SK-N-SH (cell line): ENCODE data around the gene ITIH1. TPM values are rescaled to one million over a fixed set of nuclear protein-coding genes. Genes with fewer than 3 reads are reported as not detected.

ENCODE experiments used
- CTCF ChIA-PET: fragments of 300-600, 350-600 bp; formaldehyde crosslinking; extraction: SDS; loops from one replicate; lab custom pipeline; 2021; lab: Yijun Ruan, JAX
- POLR2A ChIA-PET: fragments of 350-600 bp; sonication (Branson Sonifier 250); formaldehyde crosslinking; extraction: SDS; loops from one replicate; lab custom pipeline; 2020; ENCODE audit warnings: antibody characterized with exemption, inconsistent platforms; lab: Yijun Ruan, JAX
- DNase-seq: peaks from one replicate; pipeline ENCODE4 v3.0.0; 2012
- H2AFZ ChIP-seq: fragments of 200-600 bp; sonication (generic); 2 replicates; pipeline ENCODE4 v1.8.1; 2016; ENCODE audit warnings: antibody characterized with exemption, mild to moderate bottlenecking, low read depth
- H3F3A ChIP-seq: fragments of 200-600 bp; sonication (generic); replicated peaks from 2 replicates; pipeline ENCODE3; 2016; ENCODE audit warnings: antibody characterized with exemption, mild to moderate bottlenecking; ENCODE audit not compliant: insufficient read depth
- H3K27ac ChIP-seq, 2 experiments: fragments of 200-500 bp in 1 of 2; fragments of 200-600 bp in 1 of 2; sonication (Bioruptor generic) in 1 of 2; sonication (generic), shearing (Covaris generic) in 1 of 2; 2 replicates each; pipeline versions ENCODE4 v1.5.1 to v1.6.1; 2014 to 2016; ENCODE audit warnings: low read depth in 2 of 2, inconsistent platforms in 1 of 2, low read length in 1 of 2, mild to moderate bottlenecking in 1 of 2, mixed read lengths in 1 of 2
- H3K27me3 ChIP-seq: fragments of 200-600 bp; sonication (generic), shearing (Covaris generic); 2 replicates; pipeline ENCODE4 v1.6.1; 2016; ENCODE audit warnings: mixed run types; ENCODE audit not compliant: insufficient read depth
- H3K36me3 ChIP-seq, 2 experiments: fragments of 200-500 bp in 1 of 2; fragments of 200-600 bp in 1 of 2; sonication (Bioruptor generic) in 1 of 2; sonication (generic) in 1 of 2; replicated peaks in 1 of 2; 2 replicates each; pipeline versions ENCODE3 to v1.5.1; 2014 to 2016; ENCODE audit warnings: low read length in 1 of 2, mild to moderate bottlenecking in 1 of 2; ENCODE audit not compliant: insufficient read depth in 2 of 2, control insufficient read depth in 1 of 2
- H3K4me1 ChIP-seq, 2 experiments: fragments of 200-500 bp in 1 of 2; fragments of 200-600 bp in 1 of 2; sonication (Bioruptor generic) in 1 of 2; sonication (generic), shearing (Covaris generic) in 1 of 2; 2 replicates each; pipeline versions ENCODE4 v1.5.1 to v1.6.1; 2014 to 2016; ENCODE audit warnings: low read depth in 1 of 2, low read length in 1 of 2, mixed run types in 1 of 2; ENCODE audit not compliant: insufficient read depth in 2 of 2, control insufficient read depth in 1 of 2
- H3K4me2 ChIP-seq: fragments of 200-600 bp; sonication (generic), shearing (Covaris generic); 2 replicates; pipeline ENCODE4 v1.6.1; 2017; ENCODE audit warnings: mixed run types
- H3K4me3 ChIP-seq, 2 experiments: fragments of 200-500 bp in 1 of 2; fragments of 200-600 bp in 1 of 2; sonication (Bioruptor generic) in 1 of 2; sonication (generic), shearing (Covaris generic) in 1 of 2; 2 replicates each; pipeline versions ENCODE4 v1.5.1 to v1.8.1; 2014 to 2016; ENCODE audit warnings: low read depth in 2 of 2, inconsistent platforms in 1 of 2, low read length in 1 of 2, mild to moderate bottlenecking in 1 of 2, mixed read lengths in 1 of 2, moderate library complexity in 1 of 2
- H3K79me2 ChIP-seq: fragments of 200-600 bp; sonication (generic); 2 replicates; pipeline ENCODE4 v1.8.1; 2017; ENCODE audit warnings: mild to moderate bottlenecking; ENCODE audit not compliant: insufficient read depth
- H3K9ac ChIP-seq: fragments of 200-600 bp; sonication (generic); 2 replicates; pipeline ENCODE4 v1.6.1; 2017; ENCODE audit warnings: mixed run types
- H3K9me2 ChIP-seq: fragments of 200-600 bp; sonication (generic); 2 replicates; pipeline ENCODE4 v1.6.1; 2017; ENCODE audit warnings: mixed run types
- H3K9me3 ChIP-seq: fragments of 200-600 bp; sonication (generic); 2 replicates; pipeline ENCODE4 v1.6.1; 2017; ENCODE audit warnings: mixed run types, mild to moderate bottlenecking, moderate library complexity
- H4K20me1 ChIP-seq: fragments of 200-600 bp; sonication (generic); 2 replicates; pipeline ENCODE4 v1.6.1; 2017; ENCODE audit warnings: mild to moderate bottlenecking, mixed run types; ENCODE audit not compliant: insufficient read depth
- CHD2 ChIP-seq: fragments of 150-350 bp; IDR thresholded peaks from 2 replicates; pipeline ENCODE4 v1.6.1; 2018; ENCODE audit warnings: low read length; ENCODE audit not compliant: partially characterized antibody
- CTCF ChIP-seq: fragments of 200-600 bp; sonication (generic); IDR thresholded peaks from 2 replicates; pipeline ENCODE4 v1.6.1; 2017; ENCODE audit warnings: antibody characterized with exemption, mild to moderate bottlenecking, moderate library complexity
- FOSL2 ChIP-seq: IDR thresholded peaks from 2 replicates; pipeline ENCODE4 v1.4.0; 2012; ENCODE audit warnings: low read depth, mild to moderate bottlenecking, moderate library complexity, borderline replicate concordance
- GABPA ChIP-seq: IDR thresholded peaks from 2 replicates; pipeline ENCODE4 v1.4.0; 2012; ENCODE audit warnings: low read depth, mild to moderate bottlenecking
- IRF3 ChIP-seq: fragments of 150-350 bp; IDR thresholded peaks from 2 replicates; pipeline ENCODE4 v1.6.1; 2016; ENCODE audit warnings: mild to moderate bottlenecking, low read depth, low read length
- MEF2A ChIP-seq: IDR thresholded peaks from 2 replicates; pipeline ENCODE4 v1.4.0; 2012; ENCODE audit warnings: low read depth, borderline replicate concordance
- MXI1 ChIP-seq: IDR thresholded peaks from 2 replicates; pipeline ENCODE4 v1.6.1; 2012; ENCODE audit warnings: mild to moderate bottlenecking, low read depth, low read length, improper control_type of control experiment
- RAD21 ChIP-seq: IDR thresholded peaks from 2 replicates; pipeline ENCODE4 v1.6.1; 2012; ENCODE audit warnings: mild to moderate bottlenecking, low read length
- REST ChIP-seq: IDR thresholded peaks from 2 replicates; pipeline ENCODE4 v1.6.1; 2012; ENCODE audit warnings: mild to moderate bottlenecking, low read depth, low read length, moderate library complexity
- RFX5 ChIP-seq: IDR thresholded peaks from 2 replicates; pipeline ENCODE4 v1.6.1; 2012; ENCODE audit warnings: mild to moderate bottlenecking, improper control_type of control experiment, low read length
- SMC3 ChIP-seq: IDR thresholded peaks from 2 replicates; pipeline ENCODE4 v1.6.1; 2012; ENCODE audit warnings: low read depth, low read length, improper control_type of control experiment
- TCF12 ChIP-seq: IDR thresholded peaks from 2 replicates; pipeline ENCODE4 v1.4.0; 2012
- TEAD4 ChIP-seq: IDR thresholded peaks from 2 replicates; pipeline ENCODE4 v1.4.0; 2012; ENCODE audit warnings: mild to moderate bottlenecking, borderline replicate concordance; ENCODE audit not compliant: insufficient read depth
- USF1 ChIP-seq: IDR thresholded peaks from 2 replicates; pipeline ENCODE4 v1.4.0; 2012; ENCODE audit warnings: low read depth, borderline replicate concordance
- USF2 ChIP-seq: fragments of 150-350 bp; IDR thresholded peaks from 2 replicates; pipeline ENCODE4 v1.6.1; 2017; ENCODE audit warnings: antibody characterized with exemption, low read length, low read depth, borderline replicate concordance
- YY1 ChIP-seq: IDR thresholded peaks from 2 replicates; pipeline ENCODE4 v1.4.0; 2012; ENCODE audit warnings: low read depth, mild to moderate bottlenecking
- ZBTB33 ChIP-seq: IDR thresholded peaks from 2 replicates; pipeline ENCODE4 v1.4.0; 2012; ENCODE audit warnings: low read depth, borderline replicate concordance
- WGBS: methylation state at CpG from one replicate; pipeline ENCODE4 v1.1.6; 2017; ENCODE audit warnings: low lambda C conversion rate; 5-methylcytosine and 5-hydroxymethylcytosine counted together
- polyA plus RNA-seq, 3 experiments: library from polyadenylated mRNA; depleted of rRNA; stranded (reverse); fragments of >200 nt; gene quantifications; 2 replicates each; pipeline ENCODE4 v1.2.3, GENCODE V29; 2012

Gene ITIH1
- polyA plus RNA-seq, 1 of the 3 experiments (the other 2 are of a cell fraction): not detected

GRCh38 chr3:52752045-52752660 lies 25.2 kb upstream of the ITIH1 start:
- Histone ChIP-seq H2AFZ (no peak overlapping the region), H3K27ac (no peak overlapping the region)
- DNase-seq: no peak

GRCh38 chr3:52754373-52754772 lies 23.0 kb upstream of the ITIH1 start:
- ChIA-PET POLR2A (no interaction called here), CTCF (interaction anchor here (2.4 kb wide), 1 partner anchor 12 kb away, joined by 6 read pairs; no protein-coding TSS in a partner anchor)
- Histone ChIP-seq H3K4me1 (no peaks in the 10 kb centered on the region), H3K27me3 (no peaks in the 10 kb centered on the region), H3K4me3 (no peak overlapping the region), H3K9ac (no peak overlapping the region), H3K4me2 (no peak overlapping the region), H2AFZ (no peak overlapping the region), H3K9me3 (no peaks in the 10 kb centered on the region), H3K27ac (no peak overlapping the region), H3F3A (no peaks in the 10 kb centered on the region), H3K79me2 (0 out of 2 replicates have a peak, but pooled peaks cover 2% of the 10 kb centered on the region), H3K36me3 (peaks cover 22 to 57% of the 10 kb centered on the region in 2 experiments), H4K20me1 (no peaks in the 10 kb centered on the region), H3K9me2 (no peaks in the 10 kb centered on the region)
- DNase-seq: no peak
- WGBS: 96% methylated on average over 4 of the region's 4 CpGs
- no peak for TF ChIP-seq GABPA
- no peak for TF ChIP-seq FOSL2
- TF ChIP-seq CTCF: no peak
- no peak for TF ChIP-seq USF2
- TF ChIP-seq USF1: no peak
- no peak for TF ChIP-seq SMC3
- no peak for TF ChIP-seq TCF12
- no peak for TF ChIP-seq MXI1
- no peak for TF ChIP-seq ZBTB33
- no peak for TF ChIP-seq RAD21
- no peak for TF ChIP-seq REST
- TF ChIP-seq MEF2A: no peak
- TF ChIP-seq IRF3: no peak
- TF ChIP-seq CHD2: no peak
- TF ChIP-seq TEAD4: no peak

More at GRCh38 chr3:52752045-52752660, 25.2 kb upstream of the ITIH1 start:
- H3K9me3 ChIP-seq: no peaks in the 10 kb centered on the region
- H3K4me3 ChIP-seq: no peak overlapping the region
- H3K4me1 ChIP-seq: no peaks in the 10 kb centered on the region
- H3K4me2 ChIP-seq: no peak overlapping the region
- WGBS: 96% methylated on average over 3 of the region's 3 CpGs
- no peaks in the 10 kb centered on the region for H3F3A ChIP-seq
- H3K9me2 ChIP-seq: no peaks in the 10 kb centered on the region
- CTCF ChIA-PET: no interaction called here
- no peaks in the 10 kb centered on the region for H4K20me1 ChIP-seq
- no peak overlapping the region for H3K9ac ChIP-seq
- TF ChIP-seq RFX5: no peak
- TF ChIP-seq YY1: no peak
- TF ChIP-seq, all 33 proteins: peak for 0
- H3K79me2 ChIP-seq: no peaks in the 10 kb centered on the region
- H3K27me3 ChIP-seq: no peaks in the 10 kb centered on the region
- POLR2A ChIA-PET: no interaction called here
- peaks cover 30 to 46% of the 10 kb centered on the region in 2 experiments for H3K36me3 ChIP-seq
